Activated CD4-positive, alpha-beta memory T cell treated with anti-CD3 and anti-CD28 coated beads for 36 hours (primary cell): ENCODE data around the gene NDUFV3. TPM values are rescaled to one million over a fixed set of nuclear protein-coding genes. Genes with fewer than 3 reads are reported as not detected.

Experiments used
- CTCF ChIA-PET: fragments of 350-600 bp; sonication (Branson Sonifier 250); formaldehyde crosslinking; loops from one replicate; lab custom pipeline; 2021; ENCODE audit warnings: antibody characterized with exemption, inconsistent platforms; lab: Charles Lee
- POLR2A ChIA-PET: fragments of 350-600 bp; sonication (Branson Sonifier 250); formaldehyde crosslinking; loops from one replicate; lab custom pipeline; 2021; ENCODE audit warnings: antibody characterized with exemption; lab: Charles Lee
- DNase-seq: peaks from one replicate; pipeline ENCODE4 v3.0.0-alpha.2; 2020
- H3K27ac Mint-ChIP-seq: one replicate; pipeline ENCODE4 v1.8.0; 2021; ENCODE audit warnings: mixed read lengths
- H3K27me3 Mint-ChIP-seq: one replicate; pipeline ENCODE4 v1.8.0; 2021; ENCODE audit warnings: mixed read lengths
- H3K36me3 Mint-ChIP-seq: one replicate; pipeline ENCODE4 v1.8.0; 2021; ENCODE audit warnings: mixed read lengths
- H3K4me1 Mint-ChIP-seq: one replicate; pipeline ENCODE4 v1.8.0; 2021; ENCODE audit warnings: low read depth, mixed read lengths
- H3K4me3 Mint-ChIP-seq: one replicate; pipeline ENCODE4 v1.8.0; 2021; ENCODE audit warnings: mild to moderate bottlenecking, mixed read lengths
- H3K9me3 Mint-ChIP-seq: one replicate; pipeline ENCODE4 v1.8.0; 2021; ENCODE audit warnings: mixed read lengths
- intact Hi-C: fragments of 100-400 bp; cut with micrococcal nuclease; formaldehyde crosslinking; loops from one replicate; pipeline ENCODE4 v1.15.1; 2023
- total RNA-seq, 2 experiments: library from RNA; stranded (reverse); gene quantifications; one replicate each; pipeline ENCODE4 v1.2.3, GENCODE V29; 2021

NDUFV3 gene
- total RNA-seq, 2 experiments from 2014 or later = 16.1 to 17.3 TPM

DNA sequence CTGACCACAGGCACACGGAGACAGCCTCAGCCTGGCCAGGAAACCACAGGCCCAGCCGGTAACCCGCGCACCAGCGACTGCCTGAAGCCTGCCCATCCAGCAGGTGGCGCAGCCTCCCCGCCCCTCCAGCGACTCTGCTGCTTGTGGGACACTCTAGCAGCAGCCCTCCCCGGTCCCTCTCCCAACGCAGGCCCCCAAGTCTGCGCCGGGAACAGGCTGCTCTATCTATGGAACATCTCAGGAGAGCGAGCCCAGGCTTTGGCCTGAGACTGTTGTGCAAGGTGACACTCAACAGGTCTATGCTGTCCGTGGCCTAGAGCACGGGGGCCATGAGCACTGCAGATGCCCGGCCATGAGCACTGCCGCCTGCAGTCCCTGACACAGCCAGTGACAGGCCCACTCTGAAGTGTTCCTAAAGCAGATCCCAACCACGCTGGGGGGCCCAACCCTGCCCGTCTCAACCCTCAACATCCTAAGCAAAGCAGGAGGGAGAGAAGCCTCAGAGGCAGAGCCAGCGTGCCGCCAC is 42.2 kb upstream of the NDUFV3 start:
- H3K4me3 Mint-ChIP-seq = no peak overlapping the region
- H3K4me1 Mint-ChIP-seq = peaks cover 5% of the 10 kb centered on the region
- ChIA-PET POLR2A (no interaction called here), CTCF (no interaction called here)
- no peaks in the 10 kb centered on the region for H3K27me3 Mint-ChIP-seq
- peaks cover 54% of the 10 kb centered on the region for H3K36me3 Mint-ChIP-seq
- DNase-seq = peak; percentile 53
- H3K9me3 Mint-ChIP-seq = no peaks in the 10 kb centered on the region
- intact Hi-C loops = no loop called here
- H3K27ac Mint-ChIP-seq = peak overlapping the region; percentile 42

GRCh38 chr21:42851812-42852665 is 41.1 kb upstream of the NDUFV3 start:
- Mint-ChIP-seq H3K36me3 (peaks cover 49% of the 10 kb centered on the region), H3K9me3 (no peaks in the 10 kb centered on the region), H3K4me1 (peaks cover 5% of the 10 kb centered on the region), H3K27me3 (no peaks in the 10 kb centered on the region), H3K4me3 (no peak overlapping the region), H3K27ac (no peak overlapping the region)
- ChIA-PET POLR2A (interaction anchor here (0.7 kb wide), 1 partner anchor 197 kb away, joined by 4 read pairs; no protein-coding TSS in a partner anchor), CTCF (interaction anchor here (0.7 kb wide), 1 partner anchor 114 kb away, joined by 3 read pairs; no protein-coding TSS in a partner anchor)
- intact Hi-C loops = no loop called here
- no peak for DNase-seq

GRCh38 chr21:42852925-42853570 is 40.1 kb upstream of the NDUFV3 start:
- POLR2A ChIA-PET = interaction anchor here (0.7 kb wide), 1 partner anchor 198 kb away, joined by 4 read pairs; no protein-coding TSS in a partner anchor
- H3K27me3 Mint-ChIP-seq = no peaks in the 10 kb centered on the region
- no peak overlapping the region for H3K27ac Mint-ChIP-seq
- H3K36me3 Mint-ChIP-seq = peaks cover 48% of the 10 kb centered on the region
- no peaks in the 10 kb centered on the region for H3K9me3 Mint-ChIP-seq
- CTCF ChIA-PET = interaction anchor here (0.7 kb wide), 1 partner anchor 113 kb away, joined by 3 read pairs; no protein-coding TSS in a partner anchor
- intact Hi-C loops = no loop called here
- peaks cover 5% of the 10 kb centered on the region for H3K4me1 Mint-ChIP-seq
- H3K4me3 Mint-ChIP-seq = no peak overlapping the region
- no peak for DNase-seq

- Mint-ChIP-seq H3K4me3 (no peak overlapping the region), H3K9me3 (no peaks in the 10 kb centered on the region), H3K27me3 (no peaks in the 10 kb centered on the region), H3K27ac (no peak overlapping the region), H3K4me1 (peaks cover 5% of the 10 kb centered on the region), H3K36me3 (peaks cover 49% of the 10 kb centered on the region)
- intact Hi-C loops = no loop called here
- ChIA-PET POLR2A (no interaction called here), CTCF (no interaction called here)
- DNase-seq = no peak
Measured at GRCh38 chr21:42853621-42854020, 39.5 kb upstream of the NDUFV3 start.

GRCh38 chr21:42854246-42855010 is 38.7 kb upstream of the NDUFV3 start:
- DNase-seq = no peak
- no peaks in the 10 kb centered on the region for H3K9me3 Mint-ChIP-seq
- POLR2A ChIA-PET = no interaction called here
- peaks cover 47% of the 10 kb centered on the region for H3K36me3 Mint-ChIP-seq
- H3K27me3 Mint-ChIP-seq = no peaks in the 10 kb centered on the region
- H3K27ac Mint-ChIP-seq = no peak overlapping the region
- CTCF ChIA-PET = no interaction called here
- intact Hi-C loops = no loop called here
- H3K4me1 Mint-ChIP-seq = peaks cover 3% of the 10 kb centered on the region
- no peak overlapping the region for H3K4me3 Mint-ChIP-seq

GRCh38 chr21:42855171-42855936 is 37.8 kb upstream of the NDUFV3 start:
- POLR2A ChIA-PET = no interaction called here
- DNase-seq = no peak

DNA sequence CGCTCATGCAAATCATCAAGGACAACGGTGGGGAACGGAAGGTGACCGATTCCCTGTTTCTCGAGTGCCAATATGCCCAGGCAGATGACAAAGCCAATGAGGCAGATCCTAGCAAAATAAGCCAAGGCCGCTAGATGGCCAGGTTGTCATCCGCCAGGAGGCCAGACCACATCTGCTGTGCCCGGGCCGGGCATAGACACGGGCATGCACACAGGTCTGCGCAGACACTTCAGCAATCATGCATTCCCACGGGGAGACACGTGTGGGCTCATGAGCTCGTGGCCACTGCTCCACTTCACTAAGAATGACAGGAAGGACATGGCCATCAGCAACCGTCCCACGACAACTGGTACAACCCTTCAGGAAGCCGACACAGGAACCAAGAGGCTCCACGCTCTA is 37.2 kb upstream of the NDUFV3 start:
- no peak overlapping the region for H3K27ac Mint-ChIP-seq
- intact Hi-C loops = no loop called here
- no peaks in the 10 kb centered on the region for H3K27me3 Mint-ChIP-seq
- no peaks in the 10 kb centered on the region for H3K9me3 Mint-ChIP-seq
- POLR2A ChIA-PET = no interaction called here
- CTCF ChIA-PET = no interaction called here
- H3K4me3 Mint-ChIP-seq = no peak overlapping the region
- no peaks in the 10 kb centered on the region for H3K4me1 Mint-ChIP-seq
- no peak for DNase-seq
- H3K36me3 Mint-ChIP-seq = peaks cover 38% of the 10 kb centered on the region

More at GRCh38 chr21:42855171-42855936, 37.8 kb upstream of the NDUFV3 start:
- Mint-ChIP-seq H3K9me3 (no peaks in the 10 kb centered on the region), H3K4me1 (no peaks in the 10 kb centered on the region), H3K27ac (no peak overlapping the region), H3K27me3 (no peaks in the 10 kb centered on the region), H3K4me3 (no peak overlapping the region), H3K36me3 (peaks cover 39% of the 10 kb centered on the region)
- intact Hi-C loops = no loop called here
- CTCF ChIA-PET = no interaction called here

GRCh38 chr21:42857216-42857615 is 35.9 kb upstream of the NDUFV3 start:
- H3K36me3 Mint-ChIP-seq = peaks cover 30% of the 10 kb centered on the region
- H3K27me3 Mint-ChIP-seq = no peaks in the 10 kb centered on the region
- no peak overlapping the region for H3K27ac Mint-ChIP-seq
- no peak for DNase-seq
- H3K4me1 Mint-ChIP-seq = no peaks in the 10 kb centered on the region
- no peaks in the 10 kb centered on the region for H3K9me3 Mint-ChIP-seq
- ChIA-PET POLR2A (no interaction called here), CTCF (no interaction called here)
- H3K4me3 Mint-ChIP-seq = no peak overlapping the region
- intact Hi-C loops = no loop called here

DNA sequence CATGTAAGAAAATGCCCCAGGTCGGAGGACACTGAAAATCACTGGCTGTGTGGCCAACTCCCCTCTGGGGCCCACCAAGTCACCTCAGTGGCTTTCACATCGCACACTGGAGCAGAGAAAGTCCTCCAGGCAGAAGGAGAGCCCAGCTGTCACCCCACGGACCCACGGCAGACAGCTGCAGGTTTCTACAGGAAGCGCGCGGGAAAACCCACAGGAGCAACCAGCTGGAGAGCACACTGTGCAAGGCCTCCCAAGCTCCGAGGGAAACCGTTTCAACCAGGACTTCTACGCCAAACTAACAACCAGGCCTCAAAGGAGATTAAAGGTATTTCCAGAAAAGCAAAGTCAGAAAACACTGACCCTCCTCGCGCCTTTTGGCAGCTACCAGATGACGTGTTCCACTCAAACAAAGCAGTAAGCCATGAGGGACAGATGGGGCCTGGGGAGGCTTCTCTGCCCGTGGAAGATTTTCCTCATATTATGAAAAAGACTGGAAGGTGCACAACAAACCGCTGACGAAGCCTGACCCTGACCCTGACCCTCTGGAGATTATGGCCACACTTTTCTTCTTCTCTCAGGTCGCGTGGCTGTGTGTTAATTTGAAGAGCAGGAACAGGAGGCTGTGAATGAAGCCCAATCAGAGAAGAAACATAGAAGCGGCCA is 34.8 kb upstream of the NDUFV3 start:
- no peak for DNase-seq
- POLR2A ChIA-PET = no interaction called here
- Mint-ChIP-seq H3K4me1 (no peaks in the 10 kb centered on the region), H3K9me3 (no peaks in the 10 kb centered on the region), H3K4me3 (no peak overlapping the region), H3K27me3 (no peaks in the 10 kb centered on the region), H3K36me3 (peaks cover 37% of the 10 kb centered on the region), H3K27ac (no peak overlapping the region)
- intact Hi-C loops = no loop called here
- CTCF ChIA-PET = no interaction called here

GRCh38 chr21:42858957-42859890 is 33.9 kb upstream of the NDUFV3 start:
- no peaks in the 10 kb centered on the region for H3K27me3 Mint-ChIP-seq
- H3K9me3 Mint-ChIP-seq = no peaks in the 10 kb centered on the region
- ChIA-PET POLR2A (interaction anchor here (0.6 kb wide), 1 partner anchor 128 kb away, joined by 4 read pairs; no protein-coding TSS in a partner anchor), CTCF (no interaction called here)
- H3K36me3 Mint-ChIP-seq = peaks cover 38% of the 10 kb centered on the region
- intact Hi-C loops = no loop called here
- peaks cover 1% of the 10 kb centered on the region for H3K4me1 Mint-ChIP-seq
- no peak overlapping the region for H3K4me3 Mint-ChIP-seq
- H3K27ac Mint-ChIP-seq = no peak overlapping the region
- DNase-seq = no peak
